ENCODE results near the gene PTPRN2. TPM values are rescaled to one million over a fixed set of nuclear protein-coding genes. Genes with fewer than 3 reads are reported as not detected.

The PTPRN2 gene
- polyA plus RNA-seq, 4 donors = 7.2 to 9.2 (median 7.5) TPM

- DNase-seq (ENCODE audit: low read depth in 4 of 4, low spot score in 3 of 4) = no peak
These were observed 584.0 kb downstream of the PTPRN2 start for GRCh38 chr7:158003441-158004122.

GRCh38 chr7:158002486-158003080 is 585.0 kb downstream of the PTPRN2 start:
- DNase-seq (ENCODE audit: low read depth in 4 of 4, low spot score in 3 of 4) = no peak

GRCh38 chr7:158001621-158002320 is 585.9 kb downstream of the PTPRN2 start:
- no peak for DNase-seq (ENCODE audit: low read depth in 4 of 4, low spot score in 3 of 4)

- DNase-seq (ENCODE audit: low read depth in 4 of 4, low spot score in 3 of 4) = no peak
These were observed 586.6 kb downstream of the PTPRN2 start for GRCh38 chr7:158001003-158001402.

GRCh38 chr7:158000160-158000559 is 587.5 kb downstream of the PTPRN2 start:
- no peak for DNase-seq (ENCODE audit: low read depth in 4 of 4, low spot score in 3 of 4)

- no peak for DNase-seq (ENCODE audit: low read depth in 4 of 4, low spot score in 3 of 4)
These were observed 588.6 kb downstream of the PTPRN2 start for GRCh38 chr7:157998884-157999552.

- DNase-seq (ENCODE audit: low read depth in 4 of 4, low spot score in 3 of 4) = no peak
These were observed 590.2 kb downstream of the PTPRN2 start for GRCh38 chr7:157997471-157997870.

- no peak for DNase-seq (ENCODE audit: low read depth in 4 of 4, low spot score in 3 of 4)
These were observed 590.6 kb downstream of the PTPRN2 start for GRCh38 chr7:157997080-157997440.

GRCh38 chr7:157996359-157997079 is 591.1 kb downstream of the PTPRN2 start:
- DNase-seq (ENCODE audit: low read depth in 4 of 4, low spot score in 3 of 4) = no peak

GRCh38 chr7:157995815-157996214 is 591.8 kb downstream of the PTPRN2 start:
- no peak for DNase-seq (ENCODE audit: low read depth in 4 of 4, low spot score in 3 of 4)

GRCh38 chr7:157994319-157994718 is 593.3 kb downstream of the PTPRN2 start:
- no peak for DNase-seq (ENCODE audit: low read depth in 4 of 4, low spot score in 3 of 4)

- no peak for DNase-seq (ENCODE audit: low read depth in 4 of 4, low spot score in 3 of 4)
These were observed 594.1 kb downstream of the PTPRN2 start for GRCh38 chr7:157993406-157994105.

GRCh38 chr7:157992511-157993160 is 595.0 kb downstream of the PTPRN2 start:
- no peak for DNase-seq (ENCODE audit: low read depth in 4 of 4, low spot score in 3 of 4)

GRCh38 chr7:157991761-157992160 is 595.9 kb downstream of the PTPRN2 start:
- no peak for DNase-seq (ENCODE audit: low read depth in 4 of 4, low spot score in 3 of 4)

- no peak for DNase-seq (ENCODE audit: low read depth in 4 of 4, low spot score in 3 of 4)
These were observed 596.3 kb downstream of the PTPRN2 start for GRCh38 chr7:157991351-157991750.

- no peak for DNase-seq (ENCODE audit: low read depth in 4 of 4, low spot score in 3 of 4)
These were observed 596.8 kb downstream of the PTPRN2 start for GRCh38 chr7:157990881-157991250.

GRCh38 chr7:157990226-157990880 is 597.3 kb downstream of the PTPRN2 start:
- DNase-seq (ENCODE audit: low read depth in 4 of 4, low spot score in 3 of 4) = no peak

GRCh38 chr7:157989589-157989988 is 598.0 kb downstream of the PTPRN2 start:
- DNase-seq (ENCODE audit: low read depth in 4 of 4, low spot score in 3 of 4) = no peak

- DNase-seq (ENCODE audit: low read depth in 4 of 4, low spot score in 3 of 4) = no peak
These were observed 599.7 kb downstream of the PTPRN2 start for GRCh38 chr7:157987906-157988305.

Measured in left renal pelvis (tissue), 4 donors.